A549 (cell line): ENCODE results near the gene C3orf20.

Experiments
- CBX2 ChIP-seq: fragments of 200-600 bp; sonication (generic); IDR thresholded peaks from 2 replicates; pipeline ENCODE4 v1.6.1; 2016; ENCODE audit warnings: low read depth, mild to moderate bottlenecking, borderline replicate concordance
- CTCF ChIP-seq: fragments of >200 bp; sonication (Bioruptor Twin); formaldehyde crosslinking; IDR thresholded peaks from 3 replicates; pipeline ENCODE4 v1.5.1; 2016
- EHF ChIP-seq: fragments of 250-450 bp; sonication (Bioruptor Pico); IDR thresholded peaks from 2 replicates; pipeline ENCODE4 v1.5.0; 2020; ENCODE audit warnings: mild to moderate bottlenecking
- MAFK ChIP-seq: fragments of 450-650 bp; IDR thresholded peaks from 2 replicates; pipeline ENCODE4 v1.6.1; 2014; ENCODE audit not compliant: partially characterized antibody
- MAX ChIP-seq: IDR thresholded peaks from 2 replicates; pipeline ENCODE4 v1.6.1; 2012
- SMC3 ChIP-seq: fragments of >200 bp; sonication (Bioruptor Twin); formaldehyde crosslinking; IDR thresholded peaks from 3 replicates; pipeline ENCODE4 v1.6.1; 2018; ENCODE audit warnings: inconsistent platforms
- USF2 ChIP-seq: fragments of 450-650 bp; IDR thresholded peaks from 2 replicates; pipeline ENCODE4 v1.6.1; 2014; ENCODE audit warnings: antibody characterized with exemption

- TF ChIP-seq MAFK (no peak), CTCF (no peak), MAX (no peak), CBX2 (no peak), EHF (CRISPR knock-in tag) (no peak), USF2 (no peak), SMC3 (no peak)
Observed at GRCh38 chr3:14799146-14799545, 124.2 kb downstream of the C3orf20 start.
